ENCODE results near the gene HAL. TPM values are rescaled to one million over a fixed set of nuclear protein-coding genes. Genes with fewer than 3 reads are reported as not detected.

The HAL gene
- polyA plus RNA-seq, 1 of the 3 experiments (the other 2 are of a cell fraction), result 0.08 TPM

GRCh38 chr12:95953000-95953399 lies 43.1 kb downstream of the HAL start:
- Histone ChIP-seq H3K9ac (no peak overlapping the region), H3K36me3 (replicated peaks in 1 of 2; ENCODE audit: control insufficient read depth in 1 of 2, insufficient read depth in 2 of 2, low read length in 1 of 2) (no peaks in the 10 kb centered on the region), H3K9me2 (no peaks in the 10 kb centered on the region), H3F3A (replicated peaks; ENCODE audit: insufficient read depth) (no peaks in the 10 kb centered on the region), H4K20me1 (ENCODE audit: insufficient read depth) (no peaks in the 10 kb centered on the region), H3K4me3 (ENCODE audit: low read depth in 2 of 2, low read length in 1 of 2) (no peak overlapping the region), H3K27me3 (ENCODE audit: insufficient read depth) (no peaks in the 10 kb centered on the region), H3K9me3 (no peaks in the 10 kb centered on the region), H3K27ac (ENCODE audit: low read depth in 2 of 2, low read length in 1 of 2) (no peak overlapping the region), H3K4me2 (no peak overlapping the region), H3K79me2 (ENCODE audit: insufficient read depth) (no peaks in the 10 kb centered on the region), H2AFZ (ENCODE audit: low read depth) (no peak overlapping the region), H3K4me1 (ENCODE audit: control insufficient read depth in 1 of 2, insufficient read depth in 2 of 2, low read depth in 1 of 2, low read length in 1 of 2) (no peaks in the 10 kb centered on the region)
- 35% methylated on average over 1 of the region's 1 CpG for WGBS (ENCODE audit: low lambda C conversion rate)
- POLR2A ChIA-PET, result interaction anchor here (1.3 kb wide), 1 partner anchor 9 kb away, joined by 7 read pairs; the partner anchor contains the start of gene AMDHD1
- CTCF ChIA-PET, result interaction anchor here (1.4 to 6.1 kb wide), 3 partner anchors 9 to 46 kb away, joined by 3 to 37 read pairs (median 26); partner anchors contain the start of genes AMDHD1 and CCDC38
- TF ChIP-seq FOSL2 (IDR thresholded peaks at IDR 0.05; ENCODE audit: borderline replicate concordance, low read depth) (no peak), EZH2phosphoT487 (IDR thresholded peaks at IDR 0.05; ENCODE audit: borderline replicate concordance, low read depth) (no peak), PBX3 (IDR thresholded peaks at IDR 0.05) (no peak), TEAD4 (IDR thresholded peaks at IDR 0.05; ENCODE audit: borderline replicate concordance, insufficient read depth) (no peak), EP300 (IDR thresholded peaks at IDR 0.05; ENCODE audit: borderline replicate concordance in 1 of 2, low read depth in 1 of 2, low read length in 1 of 2) (no peak), RCOR1 (IDR thresholded peaks at IDR 0.05; ENCODE audit: low read length) (no peak), YY1 (IDR thresholded peaks at IDR 0.05; ENCODE audit: low read depth) (no peak), ELF1 (IDR thresholded peaks at IDR 0.05) (no peak), RXRA (IDR thresholded peaks at IDR 0.05; ENCODE audit: borderline replicate concordance, low read depth) (no peak), JUND (IDR thresholded peaks at IDR 0.05) (no peak), MXI1 (IDR thresholded peaks at IDR 0.05; ENCODE audit: low read depth, low read length) (no peak), RAD21 (IDR thresholded peaks at IDR 0.05; ENCODE audit: low read length) (no peak), TCF12 (IDR thresholded peaks at IDR 0.05) (no peak), FOXJ3 (CRISPR knock-in tag; IDR thresholded peaks at IDR 0.05) (no peak), MAX (IDR thresholded peaks at IDR 0.05; ENCODE audit: low read depth) (no peak)
- TF ChIP-seq, protein P1, sequence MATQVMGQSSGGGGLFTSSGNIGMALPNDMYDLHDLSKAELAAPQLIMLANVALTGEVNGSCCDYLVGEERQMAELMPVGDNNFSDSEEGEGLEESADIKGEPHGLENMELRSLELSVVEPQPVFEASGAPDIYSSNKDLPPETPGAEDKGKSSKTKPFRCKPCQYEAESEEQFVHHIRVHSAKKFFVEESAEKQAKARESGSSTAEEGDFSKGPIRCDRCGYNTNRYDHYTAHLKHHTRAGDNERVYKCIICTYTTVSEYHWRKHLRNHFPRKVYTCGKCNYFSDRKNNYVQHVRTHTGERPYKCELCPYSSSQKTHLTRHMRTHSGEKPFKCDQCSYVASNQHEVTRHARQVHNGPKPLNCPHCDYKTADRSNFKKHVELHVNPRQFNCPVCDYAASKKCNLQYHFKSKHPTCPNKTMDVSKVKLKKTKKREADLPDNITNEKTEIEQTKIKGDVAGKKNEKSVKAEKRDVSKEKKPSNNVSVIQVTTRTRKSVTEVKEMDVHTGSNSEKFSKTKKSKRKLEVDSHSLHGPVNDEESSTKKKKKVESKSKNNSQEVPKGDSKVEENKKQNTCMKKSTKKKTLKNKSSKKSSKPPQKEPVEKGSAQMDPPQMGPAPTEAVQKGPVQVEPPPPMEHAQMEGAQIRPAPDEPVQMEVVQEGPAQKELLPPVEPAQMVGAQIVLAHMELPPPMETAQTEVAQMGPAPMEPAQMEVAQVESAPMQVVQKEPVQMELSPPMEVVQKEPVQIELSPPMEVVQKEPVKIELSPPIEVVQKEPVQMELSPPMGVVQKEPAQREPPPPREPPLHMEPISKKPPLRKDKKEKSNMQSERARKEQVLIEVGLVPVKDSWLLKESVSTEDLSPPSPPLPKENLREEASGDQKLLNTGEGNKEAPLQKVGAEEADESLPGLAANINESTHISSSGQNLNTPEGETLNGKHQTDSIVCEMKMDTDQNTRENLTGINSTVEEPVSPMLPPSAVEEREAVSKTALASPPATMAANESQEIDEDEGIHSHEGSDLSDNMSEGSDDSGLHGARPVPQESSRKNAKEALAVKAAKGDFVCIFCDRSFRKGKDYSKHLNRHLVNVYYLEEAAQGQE (IDR thresholded peaks at IDR 0.05; ENCODE audit: low read depth, low read length), result no peak
- TF ChIP-seq, protein P2, sequence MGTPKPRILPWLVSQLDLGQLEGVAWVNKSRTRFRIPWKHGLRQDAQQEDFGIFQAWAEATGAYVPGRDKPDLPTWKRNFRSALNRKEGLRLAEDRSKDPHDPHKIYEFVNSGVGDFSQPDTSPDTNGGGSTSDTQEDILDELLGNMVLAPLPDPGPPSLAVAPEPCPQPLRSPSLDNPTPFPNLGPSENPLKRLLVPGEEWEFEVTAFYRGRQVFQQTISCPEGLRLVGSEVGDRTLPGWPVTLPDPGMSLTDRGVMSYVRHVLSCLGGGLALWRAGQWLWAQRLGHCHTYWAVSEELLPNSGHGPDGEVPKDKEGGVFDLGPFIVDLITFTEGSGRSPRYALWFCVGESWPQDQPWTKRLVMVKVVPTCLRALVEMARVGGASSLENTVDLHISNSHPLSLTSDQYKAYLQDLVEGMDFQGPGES (IDR thresholded peaks at IDR 0.05; ENCODE audit: low read depth, low read length), result no peak
- DNase-seq, result no peak
